HCT116 (cell line): Measurements from ENCODE around the gene FAM219A. TPM values are rescaled to one million over a fixed set of nuclear protein-coding genes. Genes with fewer than 3 reads are reported as not detected.

Source experiments
- ATAC-seq: fragments of 200-7000 bp; cut with Tn5 transposase; 2 replicates; pipeline ENCODE4 v1.9.1; 2020; ENCODE audit warnings: mild to moderate bottlenecking, moderate library complexity
- BruUV-seq: library from RNA; stranded (reverse); fragments of 400-500 nt; replicated peaks from 2 replicates; lab custom pipeline; 2021; lab: Mats Ljungman, UMichigan
- CTCF ChIA-PET: fragments of 300-600 bp; sonication (Branson Sonifier 250); formaldehyde crosslinking; loops from one replicate; lab custom pipeline; 2021; ENCODE audit warnings: antibody characterized with exemption; lab: Charles Lee
- POLR2A ChIA-PET: fragments of 300-600, 350-600 bp; sonication (Branson Sonifier 250); formaldehyde crosslinking; loops from one replicate; lab custom pipeline; 2021; ENCODE audit warnings: antibody characterized with exemption; lab: Charles Lee
- RAD21 ChIA-PET, 2 experiments: fragments of 300-600 bp; sonication (Branson Sonifier 250); formaldehyde crosslinking; loops; one replicate each; lab custom pipeline; 2023; ENCODE audit warnings: low total read pairs in 2 of 2; ENCODE audit not compliant: uncharacterized antibody in 2 of 2, unreplicated experiment in 2 of 2, low non-redundant PET in 1 of 2; lab: Charles Lee
- DNase-seq: peaks from one replicate; pipeline ENCODE4 v3.0.0-alpha.2; 2010; ENCODE audit warnings: low read depth, low spot score
- H2AFZ ChIP-seq: fragments of 200-600 bp; shearing (Covaris generic), sonication (generic); 2 replicates; pipeline ENCODE4 v1.6.1; 2017; ENCODE audit warnings: low read depth, mixed run types, mixed read lengths, antibody characterized with exemption, low read length; ENCODE audit not compliant: poor library complexity, severe bottlenecking
- H3K27ac ChIP-seq: 2 replicates; pipeline ENCODE4 v1.5.1; 2012; ENCODE audit warnings: low read depth, low read length
- H3K27me3 ChIP-seq: fragments of 200-600 bp; sonication (generic); 2 replicates; pipeline ENCODE4 v1.6.1; 2016; ENCODE audit warnings: mixed run types, low read length, mixed read lengths; ENCODE audit not compliant: insufficient read depth
- H3K36me3 ChIP-seq, 2 experiments: fragments of 200-500 bp in 1 of 2; fragments of 200-600 bp in 1 of 2; sonication (Bioruptor generic) in 1 of 2; sonication (generic) in 1 of 2; 2 replicates each; pipeline versions ENCODE4 v1.5.1 to v1.6.1; 2014 to 2016; ENCODE audit warnings: low read length in 2 of 2, inconsistent platforms in 1 of 2, mixed read lengths in 1 of 2, mixed run types in 1 of 2; ENCODE audit not compliant: insufficient read depth in 2 of 2, control insufficient read depth in 1 of 2
- H3K4me1 ChIP-seq, 2 experiments: fragments of 200-600 bp in 1 of 2; sonication (generic) in 1 of 2; 2 replicates each; pipeline versions ENCODE4 v1.5.1 to v1.6.1; 2012 to 2017; ENCODE audit warnings: low read length in 2 of 2, inconsistent platforms in 1 of 2, mild to moderate bottlenecking in 1 of 2, mixed read lengths in 1 of 2, mixed run types in 1 of 2, moderate library complexity in 1 of 2; ENCODE audit not compliant: insufficient read depth in 2 of 2, control insufficient read depth in 1 of 2
- H3K4me2 ChIP-seq: fragments of 200-600 bp; sonication (generic); 2 replicates; pipeline ENCODE4 v1.6.1; 2017; ENCODE audit warnings: mixed run types, low read length, mixed read lengths
- H3K4me3 ChIP-seq, 2 experiments: fragments of 200-600 bp in 1 of 2; sonication (generic) in 1 of 2; replicated peaks in 1 of 2; 2 replicates each; pipeline ENCODE4 v1.5.1; 2011 to 2016; ENCODE audit warnings: low read length in 2 of 2, control low read depth in 1 of 2, low read depth in 1 of 2, mild to moderate bottlenecking in 1 of 2, mixed read lengths in 1 of 2, mixed run types in 1 of 2
- H3K79me2 ChIP-seq: fragments of 200-600 bp; sonication (generic); 2 replicates; pipeline ENCODE4 v1.6.1; 2017; ENCODE audit warnings: mild to moderate bottlenecking, mixed run types, low read length, moderate library complexity, mixed read lengths; ENCODE audit not compliant: insufficient read depth
- H3K9ac ChIP-seq: fragments of 200-600 bp; sonication (generic); 2 replicates; pipeline ENCODE4 v1.6.1; 2016; ENCODE audit warnings: low read length, mixed read lengths
- H3K9me2 ChIP-seq: fragments of 200-600 bp; sonication (generic), shearing (Covaris generic); 2 replicates; pipeline ENCODE4 v1.6.1; 2017; ENCODE audit warnings: mixed run types, mild to moderate bottlenecking, moderate library complexity; ENCODE audit not compliant: insufficient read depth
- H3K9me3 ChIP-seq, 2 experiments: fragments of 200-500 bp in 1 of 2; fragments of 200-600 bp in 1 of 2; sonication (Bioruptor generic) in 1 of 2; sonication (generic) in 1 of 2; 2 replicates each; pipeline ENCODE4 v1.6.1; 2014 to 2017; ENCODE audit warnings: low read length in 2 of 2, mixed read lengths in 2 of 2, inconsistent platforms in 1 of 2, low read depth in 1 of 2, mild to moderate bottlenecking in 1 of 2, mixed run types in 1 of 2, moderate library complexity in 1 of 2; ENCODE audit not compliant: control insufficient read depth in 1 of 2, insufficient read depth in 1 of 2
- H4K20me1 ChIP-seq: fragments of 200-600 bp; sonication (generic), shearing (Covaris generic); 2 replicates; pipeline ENCODE4 v1.6.1; 2017; ENCODE audit warnings: mixed run types, mild to moderate bottlenecking, moderate library complexity; ENCODE audit not compliant: insufficient read depth
- ATF3 ChIP-seq: IDR thresholded peaks from 2 replicates; pipeline ENCODE4 v1.6.1; 2012
- CTCF ChIP-seq, 3 experiments: fragments of 200-600 bp in 1 of 3; sonication (generic) in 1 of 3; IDR thresholded peaks in 2 of 3; conservative IDR thresholded peaks in 1 of 3; 2 replicates each; pipeline ENCODE4 v1.5.1; 2012 to 2017; ENCODE audit warnings: low read depth in 2 of 3, low read length in 2 of 3, antibody characterized with exemption in 1 of 3, borderline replicate concordance in 1 of 3, control low read depth in 1 of 3, mild to moderate bottlenecking in 1 of 3, mixed read lengths in 1 of 3, mixed run types in 1 of 3, moderate library complexity in 1 of 3; ENCODE audit not compliant: insufficient read depth in 1 of 3
- EGR1 ChIP-seq: IDR thresholded peaks from 2 replicates; pipeline ENCODE4 v1.6.1; 2012; ENCODE audit warnings: low read depth
- JUND ChIP-seq: IDR thresholded peaks from 2 replicates; pipeline ENCODE4 v1.6.1; 2012
- MAX ChIP-seq: IDR thresholded peaks from 2 replicates; pipeline ENCODE4 v1.6.1; 2012
- POLR2A ChIP-seq: IDR thresholded peaks from 2 replicates; pipeline ENCODE4 v1.7.0; 2011; ENCODE audit warnings: borderline replicate concordance; ENCODE audit not compliant: insufficient read depth, insufficient read length; ENCODE audit errors: extremely low read depth
- POLR2AphosphoS5 ChIP-seq: IDR thresholded peaks from 2 replicates; pipeline ENCODE4 v1.6.1; 2011; ENCODE audit warnings: mild to moderate bottlenecking, low read depth, low read length, moderate library complexity
- RAD21 ChIP-seq: IDR thresholded peaks from 2 replicates; pipeline ENCODE4 v1.6.1; 2012; ENCODE audit warnings: low read depth, mild to moderate bottlenecking
- REST ChIP-seq: IDR thresholded peaks from 2 replicates; pipeline ENCODE4 v1.6.1; 2012; ENCODE audit warnings: low read depth
- SRF ChIP-seq: IDR thresholded peaks from 2 replicates; pipeline ENCODE4 v1.6.1; 2012; ENCODE audit warnings: low read depth
- TCF7L2 ChIP-seq: IDR thresholded peaks from 2 replicates; pipeline ENCODE4 v1.7.0; 2011; ENCODE audit warnings: borderline replicate concordance, inconsistent platforms; ENCODE audit not compliant: insufficient read depth, insufficient read length; ENCODE audit errors: extremely low read depth
- YY1 ChIP-seq: IDR thresholded peaks from 2 replicates; pipeline ENCODE4 v1.6.1; 2011; ENCODE audit warnings: low read length, low read depth, moderate library complexity, mild to moderate bottlenecking; ENCODE audit not compliant: insufficient replicate concordance; ENCODE audit errors: extremely low read depth
- ZNF274 ChIP-seq: fragments of 200-500 bp; sonication (Bioruptor generic); IDR thresholded peaks from 2 replicates; pipeline ENCODE4 v1.6.1; 2014; ENCODE audit warnings: mild to moderate bottlenecking, low read depth, low read length, inconsistent platforms
- intact Hi-C: fragments of 100-400 bp; cut with micrococcal nuclease; formaldehyde crosslinking; loops from 2 replicates; pipeline ENCODE4 v1.10.0; 2022
- total RNA-seq: library from RNA; stranded (reverse); gene quantifications from one replicate; pipeline ENCODE4 v1.2.1, GENCODE V29; 2021; ENCODE audit not compliant: unreplicated experiment

The FAM219A gene
- total RNA-seq, 1 experiment from 2014 or later = 13.4 TPM

GRCh38 chr9:34458959-34459340, 580 bp upstream of the FAM219A start (continued):
- TF ChIP-seq REST (no peak), SRF (no peak)

GRCh38 chr9:34457266-34458012, 931 bp downstream of the FAM219A start:
- peak overlapping the region; percentile 76 for H3K9ac ChIP-seq
- ATAC-seq = peak; percentile 8; the same call in 1 of the 2 replicates
- H3K27ac ChIP-seq = peak overlapping the region; percentile 4; the same call in 1 of the 2 replicates
- H3K27me3 ChIP-seq = no peaks in the 10 kb centered on the region
- H3K9me3 ChIP-seq = no peaks in the 10 kb centered on the region
- no peaks in the 10 kb centered on the region for H4K20me1 ChIP-seq
- intact Hi-C loops = loop anchor here (5.0 to 10.0 kb wide), 2 partner anchors 45 to 413 kb away; partner anchors contain the start of gene UBAP2
- ChIA-PET CTCF (interaction anchor here (1.1 kb wide), 1 partner anchor 146 kb away, joined by 4 read pairs; no protein-coding TSS in a partner anchor), POLR2A (interaction anchor here (1.1 kb wide), 1 partner anchor 13 kb away, joined by 3 read pairs; no protein-coding TSS in a partner anchor), RAD21 (no interaction called here)
- H2AFZ ChIP-seq = no peak overlapping the region
- DNase-seq = no peak
- peak overlapping the region; percentile 85 for H3K4me2 ChIP-seq
- H3K4me1 ChIP-seq = peaks cover 13 to 38% of the 10 kb centered on the region in 2 experiments
- H3K79me2 ChIP-seq = peaks cover 19% of the 10 kb centered on the region
- H3K4me3 ChIP-seq = peak overlapping the region; percentile 78 to 79
- BruUV-seq = no TSS peak
- no peaks in the 10 kb centered on the region for H3K36me3 ChIP-seq
- H3K9me2 ChIP-seq = no peaks in the 10 kb centered on the region
- TF ChIP-seq YY1 = no peak
- no peak for TF ChIP-seq JUND
- TF ChIP-seq ATF3 = no peak
- no peak for TF ChIP-seq SRF
- no peak for TF ChIP-seq CTCF (IDR thresholded peaks at IDR 0.05 in 2 of 3, conservative IDR thresholded peaks at IDR 0.05 in 1 of 3; ENCODE audit: borderline replicate concordance in 1 of 3, insufficient read depth in 1 of 3, low read depth in 2 of 3, low read length in 2 of 3)
- no peak for TF ChIP-seq ZNF274
- no peak for TF ChIP-seq REST
- TF ChIP-seq RAD21 = no peak
- TF ChIP-seq TCF7L2 = no peak
- no peak for TF ChIP-seq MAX
- TF ChIP-seq EGR1 = no peak
- no peak for TF ChIP-seq POLR2AphosphoS5
- no peak for TF ChIP-seq POLR2A
